Adrenal gland (tissue), 19 donors: ENCODE measurements around the gene RAB4A. TPM values are rescaled to one million over a fixed set of nuclear protein-coding genes. Genes with fewer than 3 reads are reported as not detected.

Source experiments
- DNase-seq, 7 donors: peaks; one replicate each; pipeline ENCODE4 v3.0.0-alpha.2; 2019 to 2020
- H3K27ac ChIP-seq, 5 donors: fragments of 200-600 bp; sonication (generic) in 4 of 5; 1 replicate in 3 of 5; 2 replicates in 2 of 5; pipeline versions ENCODE4 v1.5.1 to v1.8.0; 2016 to 2020; ENCODE audit warnings: mild to moderate bottlenecking in 1 of 5
- H3K27me3 ChIP-seq: fragments of 200-600 bp; 2 replicates; pipeline ENCODE4 v1.8.0; 2021
- H3K36me3 ChIP-seq, 2 donors: fragments of 200-600 bp; replicated peaks in 1 of 2; 1 replicate in 1 of 2; 2 replicates in 1 of 2; pipeline versions ENCODE4 v1.5.1 to v1.8.0; 2018 to 2022
- H3K4me1 ChIP-seq, 2 donors: fragments of 200-600 bp; replicated peaks in 1 of 2; 1 replicate in 1 of 2; 2 replicates in 1 of 2; pipeline versions ENCODE4 v1.5.1 to v1.8.0; 2018 to 2021
- H3K4me3 ChIP-seq, 4 donors: fragments of 200-600 bp; sonication (generic) in 3 of 4; one replicate each; pipeline ENCODE4 v1.5.1; 2016 to 2018
- H3K9me3 ChIP-seq, 3 donors: fragments of 200-600 bp; sonication (generic) in 1 of 3; replicated peaks in 1 of 3; 1 replicate in 2 of 3; 2 replicates in 1 of 3; pipeline versions ENCODE4 v1.5.1 to v1.8.0; 2016 to 2021
- CTCF ChIP-seq, 6 experiments: fragments of 450-650 bp in 4 of 6; fragments of 200-600 bp in 2 of 6; sonication (generic) in 1 of 6; IDR thresholded peaks; 1 replicate in 5 of 6; 2 replicates in 1 of 6; pipeline versions ENCODE4 v1.5.1 to v1.8.0; 2016 to 2021; ENCODE audit warnings: antibody characterized with exemption in 6 of 6, mild to moderate bottlenecking in 2 of 6, moderate library complexity in 1 of 6
- POLR2A ChIP-seq, 2 donors: fragments of 450-650 bp; IDR thresholded peaks; one replicate each; pipeline ENCODE4 v1.6.1; 2017; ENCODE audit warnings: antibody characterized with exemption in 2 of 2, mild to moderate bottlenecking in 2 of 2, moderate library complexity in 1 of 2
- WGBS, 4 donors: extraction: QIAGEN DNeasy Blood & Tissue Kit in 2 of 4; methylation state at CpG; one replicate each; pipeline versions ENCODE4 v1.1.5 to v1.1.7; 2013 to 2017; 5-methylcytosine and 5-hydroxymethylcytosine counted together
- intact Hi-C, 2 donors: fragments of 100-400 bp; cut with DNase I; formaldehyde crosslinking; loops; one replicate each; pipeline versions ENCODE4 v1.14.1 to v1.15.0; 2022 to 2023
- long read RNA-seq, 10 donors: library from polyadenylated mRNA in 3 of 10; unstranded in 2 of 10; stranded (forward) in 1 of 10; transcript quantifications; one replicate each; pipeline ENCODE4 v2.0.0 and lab custom pipeline, GENCODE V29; 2021 to 2026
- polyA plus RNA-seq, 3 donors: library from polyadenylated mRNA; stranded (reverse); fragments of 200-250 nt in 2 of 3; fragments of 350-450 nt in 1 of 3; fragmentation: Illumina TruSeq in 1 of 3; extraction: RNeasy Lipid Tissue Mini Kit (QIAGEN cat#74804) in 1 of 3; gene quantifications; one replicate each; pipeline ENCODE4 v1.2.3, GENCODE V29; 2013 to 2014
- total RNA-seq, 9 donors: library from RNA; depleted of rRNA in 4 of 9; stranded (reverse); fragments of >200 nt in 4 of 9; fragments of 120-200 nt in 1 of 9; fragmentation: NEBNext Ultra II Directional in 1 of 9; extraction: Animal tissue kit (Norgen Biotek cat#: 25700) in 1 of 9; gene quantifications; one replicate each; pipeline versions ENCODE4 v1.1.0 to v1.2.4, GENCODE V29; 2013 to 2023
- donor health status: healthy with polysubstance abuse.
- donor health status: Bipolar disorder and iron deficiency.
- donor health status: DM: yes; HTN: yes; CAD: no.
- donor health status: DM: no; HTN: no; CAD: no.
- donor health status: DM: no; HTN: no; CAD: no.
- donor health status: DM: yes; HTN: yes; CAD: no.

Gene RAB4A
- 10 to 100 TPM; 34.6 to 80.9 (median 49.1) TPM for total RNA-seq
- polyA plus RNA-seq: 10 to 100 TPM; 14.5 to 30.8 (median 16.5) TPM
- long read RNA-seq, donor 1, transcript RAB4A-201 (8 exons, 2,966 nt): major isoform, 27 of 34 reads
- long read RNA-seq, donor 1, partial matches to known transcripts: 7 of 34 reads
- long read RNA-seq, donor 1, other reads (novel, unspliced or antisense): 0 of 34 reads
- long read RNA-seq, donor 2, transcript RAB4A-201 (8 exons, 2,966 nt): major isoform, 17 of 18 reads
- long read RNA-seq, donor 2, partial matches to known transcripts: 0 of 18 reads
- long read RNA-seq, donor 2, other reads (novel, unspliced or antisense): 0 of 18 reads
- long read RNA-seq, donor 3, transcript RAB4A-201 (8 exons, 2,966 nt): major isoform, 20 of 31 reads
- long read RNA-seq, donor 3, partial matches to known transcripts: 9 of 31 reads
- long read RNA-seq, donor 3, other reads (novel, unspliced or antisense): 0 of 31 reads
- long read RNA-seq, donor 4, transcript RAB4A-201 (8 exons, 2,966 nt): major isoform, 39 of 47 reads
- long read RNA-seq, donor 4, partial matches to known transcripts: 1 of 47 reads
- long read RNA-seq, donor 4, other reads (novel, unspliced or antisense): 4 of 47 reads
- long read RNA-seq, donor 5, transcript RAB4A-201 (8 exons, 2,966 nt): major isoform, 76 of 89 reads
- long read RNA-seq, donor 5, partial matches to known transcripts: 1 of 89 reads
- long read RNA-seq, donor 5, other reads (novel, unspliced or antisense): 9 of 89 reads
- long read RNA-seq, donor 6, transcript RAB4A-201 (8 exons, 2,966 nt): major isoform, 17 of 19 reads
- long read RNA-seq, donor 6, partial matches to known transcripts: 2 of 19 reads
- long read RNA-seq, donor 6, other reads (novel, unspliced or antisense): 0 of 19 reads
- long read RNA-seq, donor 7, transcript RAB4A-201 (8 exons, 2,966 nt): major isoform, 10 of 12 reads
- long read RNA-seq, donor 7, partial matches to known transcripts: 0 of 12 reads
- long read RNA-seq, donor 7, other reads (novel, unspliced or antisense): 0 of 12 reads
- long read RNA-seq, donor 8, transcript RAB4A-201 (8 exons, 2,966 nt): major isoform, 36 of 50 reads
- long read RNA-seq, donor 8, partial matches to known transcripts: 12 of 50 reads
- long read RNA-seq, donor 8, other reads (novel, unspliced or antisense): 0 of 50 reads
- long read RNA-seq, donor 9, transcript RAB4A-201 (8 exons, 2,966 nt): major isoform, 17 of 26 reads
- long read RNA-seq, donor 9, partial matches to known transcripts: 8 of 26 reads
- long read RNA-seq, donor 9, other reads (novel, unspliced or antisense): 0 of 26 reads
- long read RNA-seq, donor 10, transcript RAB4A-201 (8 exons, 2,966 nt): major isoform, 14 of 15 reads
- long read RNA-seq, donor 10, partial matches to known transcripts: 0 of 15 reads
- long read RNA-seq, donor 10, other reads (novel, unspliced or antisense): 0 of 15 reads

GRCh38 chr1:229270547-229271447, at the start of gene RAB4A:
TSS of gene RAB4A (plus strand) at chr1:229271111. CDS start at chr1:229271340, 229 bp downstream.
- Histone ChIP-seq H3K36me3 (no peaks in the 10 kb centered on the region), H3K9me3 (no peaks in the 10 kb centered on the region), H3K27me3 (no peaks in the 10 kb centered on the region), H3K4me1 (peaks cover 13 to 52% of the 10 kb centered on the region in 2 donors), H3K4me3 (peak within 1 kb of the TSS; percentile 27 to 88 (median 62)), H3K27ac (peak within 1 kb of the TSS in 4 of 5 donors; percentile 31 to 88 (median 72))
- TF ChIP-seq CTCF (IDR thresholded peaks at IDR 0.05) (peak in 1 of 6 experiments; percentile 1), POLR2A (IDR thresholded peaks at IDR 0.05) (peak in 1 of 2 donors; percentile 86)
- intact Hi-C loops: loop anchor here (5.0 to 10.0 kb wide), 2 partner anchors 72 to 74 kb away; partner anchors contain the start of gene CCSAP (in 2 of the 2)
- WGBS, 4 donors: 11 to 48% (median 25%) methylated on average over 19 to 95 of the region's 95 CpGs
- DNase-seq: peak; percentile 85 to 91 (median 88)

GRCh38 chr1:229222081-229222480, 48.8 kb upstream of the RAB4A start:
- Histone ChIP-seq H3K4me3 (no peak overlapping the region), H3K27me3 (no peaks in the 10 kb centered on the region), H3K9me3 (no peaks in the 10 kb centered on the region), H3K4me1 (peaks cover 5 to 16% of the 10 kb centered on the region in 2 donors), H3K36me3 (no peaks in the 10 kb centered on the region), H3K27ac (peak overlapping the region in 1 of 5 donors; percentile 71)
- intact Hi-C loops: no loop called here
- 94 to 100% (median 98%) methylated on average over 3 of the region's 3 CpGs for WGBS, 4 donors
- no peak for DNase-seq
- TF ChIP-seq POLR2A (IDR thresholded peaks at IDR 0.05) (no peak), CTCF (IDR thresholded peaks at IDR 0.05) (no peak)

- H3K27ac ChIP-seq: peak overlapping the region in 3 of 5 donors; percentile 17 to 74 (median 38)
- WGBS, 4 donors: 43 to 50% (median 49%) methylated on average over 8 of the region's 8 CpGs
- TF ChIP-seq POLR2A (IDR thresholded peaks at IDR 0.05): no peak
- TF ChIP-seq CTCF (IDR thresholded peaks at IDR 0.05): no peak
- DNase-seq: peak; percentile 51 to 81 (median 67)
- no peaks in the 10 kb centered on the region for H3K36me3 ChIP-seq
- H3K4me3 ChIP-seq: no peak overlapping the region
- no peaks in the 10 kb centered on the region for H3K9me3 ChIP-seq
- peaks cover 5 to 24% of the 10 kb centered on the region in 2 donors for H3K4me1 ChIP-seq
- H3K27me3 ChIP-seq: no peaks in the 10 kb centered on the region
- intact Hi-C loops: no loop called here
Measured at GRCh38 chr1:229223498-229223897, 47.4 kb upstream of the RAB4A start.
